Right atrium auricular region (tissue), 2 donors: ENCODE data around the gene AGA. TPM values are rescaled to one million over a fixed set of nuclear protein-coding genes. Genes with fewer than 3 reads are reported as not detected.

Experiments
- DNase-seq: peaks from one replicate; pipeline ENCODE4 v3.0.0-alpha.2; 2019; ENCODE audit warnings: low spot score
- H3K27ac ChIP-seq, 2 donors: fragments of 200-600 bp; sonication (generic); 1 replicate in 1 of 2; 2 replicates in 1 of 2; pipeline ENCODE4 v1.5.1; 2016 to 2019
- H3K27me3 ChIP-seq, 2 donors: fragments of 200-600 bp; sonication (generic); one replicate each; pipeline versions ENCODE4 v1.5.1 to v1.6.0; 2017 to 2019
- H3K36me3 ChIP-seq: fragments of 200-600 bp; sonication (generic); one replicate; pipeline ENCODE4 v1.5.1; 2016
- H3K4me1 ChIP-seq, 2 donors: fragments of 200-600 bp; sonication (generic); one replicate each; pipeline versions ENCODE4 v1.5.1 to v1.6.0; 2017 to 2019
- H3K4me3 ChIP-seq, 2 donors: fragments of 200-600 bp; sonication (generic); 1 replicate in 1 of 2; 2 replicates in 1 of 2; pipeline ENCODE4 v1.5.1; 2017 to 2019; ENCODE audit warnings: mild to moderate bottlenecking in 1 of 2, moderate library complexity in 1 of 2
- H3K9me3 ChIP-seq, 2 donors: fragments of 200-600 bp; sonication (generic); one replicate each; pipeline ENCODE4 v1.5.1; 2019
- total RNA-seq, 2 donors: library from RNA; depleted of rRNA; stranded (reverse); fragments of >200 nt; gene quantifications; one replicate each; pipeline ENCODE4 v1.1.0, GENCODE V29; 2016
- TF ChIP-seq, protein P1 (sequence below), 2 donors: fragments of 200-600 bp; sonication (generic); IDR thresholded peaks; one replicate each; pipeline ENCODE4 v1.5.1; 2019; ENCODE audit warnings: antibody characterized with exemption in 2 of 2

The AGA gene
- 10 to 100 TPM in 1 of 2 donors, 1 to 10 TPM in 1; 5.4 to 14.5 TPM for total RNA-seq

DNA sequence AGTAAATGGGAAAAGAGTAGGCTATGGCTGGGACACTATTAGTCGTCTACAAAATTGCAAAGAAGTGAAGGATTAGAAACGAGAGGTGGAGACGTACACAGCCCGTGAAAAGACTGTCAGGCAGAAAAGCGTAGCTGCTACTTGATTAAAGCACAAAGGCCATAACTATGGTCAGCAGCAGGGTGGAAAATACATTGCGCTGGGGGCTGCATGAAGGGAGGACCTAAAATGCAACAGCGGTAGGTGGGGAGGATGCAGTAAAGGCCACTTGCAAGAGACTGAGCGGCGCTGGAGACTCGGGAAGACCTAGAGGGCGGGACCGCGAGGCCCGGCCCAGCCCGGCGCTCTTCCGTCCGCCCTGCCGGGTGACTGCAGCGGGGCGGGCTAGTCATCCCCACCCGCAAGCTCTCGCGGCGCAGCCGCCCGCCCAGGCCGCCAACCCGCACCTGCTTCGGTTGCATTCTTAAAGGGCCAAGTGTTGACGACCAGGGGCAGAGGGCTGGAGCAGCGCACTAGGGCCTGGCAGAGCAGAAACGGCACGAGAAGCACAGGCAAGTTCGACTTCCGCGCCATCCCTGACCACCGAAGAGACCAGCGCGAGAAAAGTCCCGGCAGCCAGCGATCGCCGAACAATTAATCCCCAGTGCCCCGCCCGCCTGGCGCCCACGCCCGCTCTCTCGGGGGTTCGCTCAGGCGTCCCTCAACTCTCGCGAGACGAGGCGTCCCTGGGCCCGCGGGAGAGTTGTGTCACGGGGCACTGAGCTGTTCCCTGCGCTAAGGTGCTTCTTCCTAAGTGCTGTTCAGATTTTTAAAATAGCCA lies at the start of gene AGA:
AGA (minus strand) TSS at position 635 of the 820 bp plus-strand sequence; CDS start at position 573, 62 bp downstream.
- no peaks in the 10 kb centered on the region for H3K27me3 ChIP-seq
- peak; percentile 95 for DNase-seq
- H3K36me3 ChIP-seq, result no peaks in the 10 kb centered on the region
- H3K27ac ChIP-seq, result peak within 1 kb of the TSS; percentile 93 to 94
- H3K4me1 ChIP-seq, result peaks cover 0 to 14% of the 10 kb centered on the region in 2 donors
- no peaks in the 10 kb centered on the region for H3K9me3 ChIP-seq
- TF ChIP-seq, protein P1, sequence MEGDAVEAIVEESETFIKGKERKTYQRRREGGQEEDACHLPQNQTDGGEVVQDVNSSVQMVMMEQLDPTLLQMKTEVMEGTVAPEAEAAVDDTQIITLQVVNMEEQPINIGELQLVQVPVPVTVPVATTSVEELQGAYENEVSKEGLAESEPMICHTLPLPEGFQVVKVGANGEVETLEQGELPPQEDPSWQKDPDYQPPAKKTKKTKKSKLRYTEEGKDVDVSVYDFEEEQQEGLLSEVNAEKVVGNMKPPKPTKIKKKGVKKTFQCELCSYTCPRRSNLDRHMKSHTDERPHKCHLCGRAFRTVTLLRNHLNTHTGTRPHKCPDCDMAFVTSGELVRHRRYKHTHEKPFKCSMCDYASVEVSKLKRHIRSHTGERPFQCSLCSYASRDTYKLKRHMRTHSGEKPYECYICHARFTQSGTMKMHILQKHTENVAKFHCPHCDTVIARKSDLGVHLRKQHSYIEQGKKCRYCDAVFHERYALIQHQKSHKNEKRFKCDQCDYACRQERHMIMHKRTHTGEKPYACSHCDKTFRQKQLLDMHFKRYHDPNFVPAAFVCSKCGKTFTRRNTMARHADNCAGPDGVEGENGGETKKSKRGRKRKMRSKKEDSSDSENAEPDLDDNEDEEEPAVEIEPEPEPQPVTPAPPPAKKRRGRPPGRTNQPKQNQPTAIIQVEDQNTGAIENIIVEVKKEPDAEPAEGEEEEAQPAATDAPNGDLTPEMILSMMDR (IDR thresholded peaks at IDR 0.05), result peak in 1 of 2 donors; percentile 33
- peak within 1 kb of the TSS; percentile 63 to 69 for H3K4me3 ChIP-seq

GRCh38 chr4:177492022-177492421 lies 49.8 kb upstream of the AGA start:
- no peak for DNase-seq
- no peaks in the 10 kb centered on the region for H3K4me1 ChIP-seq
- TF ChIP-seq, protein P1 (IDR thresholded peaks at IDR 0.05), result no peak
- no peak overlapping the region for H3K27ac ChIP-seq
- H3K36me3 ChIP-seq, result no peaks in the 10 kb centered on the region
- H3K9me3 ChIP-seq, result no peaks in the 10 kb centered on the region
- H3K27me3 ChIP-seq, result no peaks in the 10 kb centered on the region
- H3K4me3 ChIP-seq, result no peak overlapping the region

DNA sequence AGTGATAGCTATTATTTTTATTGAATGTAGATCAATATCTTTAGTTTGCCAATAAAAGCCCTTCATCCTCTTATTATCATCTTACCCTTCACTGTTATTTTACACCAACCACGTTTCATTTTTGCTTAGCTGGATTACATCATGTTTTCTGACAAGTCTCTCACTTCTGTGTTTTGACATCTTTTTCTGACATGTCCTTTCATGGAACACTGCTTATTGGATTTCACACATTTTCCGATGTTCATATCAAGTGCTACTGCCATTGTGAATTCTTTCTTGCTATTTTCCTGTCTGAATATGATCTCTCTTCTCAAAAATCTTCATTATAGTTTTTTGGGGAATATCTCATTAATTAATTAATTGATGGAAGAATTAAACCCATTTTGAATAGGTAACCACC lies 48.5 kb upstream of the AGA start:
- H3K4me3 ChIP-seq, result no peak overlapping the region
- no peaks in the 10 kb centered on the region for H3K9me3 ChIP-seq
- H3K27me3 ChIP-seq, result no peaks in the 10 kb centered on the region
- H3K4me1 ChIP-seq, result no peaks in the 10 kb centered on the region
- no peak overlapping the region for H3K27ac ChIP-seq
- no peak for DNase-seq
- TF ChIP-seq, protein P1 (IDR thresholded peaks at IDR 0.05), result no peak
- H3K36me3 ChIP-seq, result no peaks in the 10 kb centered on the region

DNA sequence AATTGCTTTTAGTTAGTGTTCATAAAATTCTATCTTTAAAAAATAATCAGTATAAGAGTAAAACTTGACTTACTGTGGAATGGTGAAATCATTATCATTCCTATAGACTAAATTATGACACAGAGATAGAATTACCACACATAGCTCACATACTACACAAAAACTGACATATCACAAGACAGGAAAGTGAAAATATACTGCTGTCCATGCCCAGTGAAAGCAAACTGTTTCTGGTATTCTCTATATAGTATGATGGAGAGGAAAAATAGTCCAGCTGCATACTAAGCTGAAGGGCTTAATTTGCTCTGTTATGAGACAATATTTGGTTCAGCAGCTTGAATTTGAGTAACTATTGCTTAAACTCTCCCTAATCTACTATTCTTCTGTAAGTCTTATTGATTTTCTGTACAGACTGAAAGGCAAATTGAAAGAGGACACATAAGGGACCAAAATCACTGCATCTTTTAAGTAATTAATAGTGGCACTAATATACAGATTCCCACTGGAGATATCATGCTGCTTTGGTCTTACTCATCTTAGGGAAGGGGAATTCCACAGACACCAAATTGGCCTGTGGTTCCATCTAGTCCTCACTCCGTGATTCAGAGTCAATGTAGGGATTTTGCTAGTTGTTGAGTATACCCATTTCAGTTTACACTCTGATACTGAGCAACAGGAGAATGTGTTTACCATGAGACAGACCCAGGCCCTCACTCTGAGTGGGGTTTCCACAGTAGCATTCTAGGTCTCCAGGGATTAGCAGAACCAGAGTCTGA lies 47.4 kb upstream of the AGA start:
- Histone ChIP-seq H3K27ac (no peak overlapping the region), H3K36me3 (no peaks in the 10 kb centered on the region), H3K27me3 (no peaks in the 10 kb centered on the region), H3K4me1 (no peaks in the 10 kb centered on the region), H3K9me3 (no peaks in the 10 kb centered on the region), H3K4me3 (no peak overlapping the region)
- TF ChIP-seq, protein P1 (IDR thresholded peaks at IDR 0.05), result no peak
- DNase-seq, result no peak

- Histone ChIP-seq H3K4me1 (no peaks in the 10 kb centered on the region), H3K4me3 (no peak overlapping the region), H3K36me3 (no peaks in the 10 kb centered on the region), H3K27me3 (no peaks in the 10 kb centered on the region), H3K9me3 (no peaks in the 10 kb centered on the region), H3K27ac (no peak overlapping the region)
- DNase-seq, result no peak
- TF ChIP-seq, protein P1 (IDR thresholded peaks at IDR 0.05), result no peak
Observed at GRCh38 chr4:177487977-177488376, 45.7 kb upstream of the AGA start.
